ENCODE measurements around the gene CTTN. TPM values are rescaled to one million over a fixed set of nuclear protein-coding genes. Genes with fewer than 3 reads are reported as not detected.

The CTTN gene
- total and polyA plus RNA-seq, 2 of the 8 experiments (the other 6 are each of a cell fraction or from before 2014, with no cell fraction given), result 84.6 to 216 TPM

- H3K23me2 ChIP-seq (ENCODE audit: low read depth, low read length), result no peaks in the 10 kb centered on the region
- no peak overlapping the region for H4K91ac ChIP-seq (replicated peaks; ENCODE audit: insufficient read length, low read length)
- CTCF ChIA-PET (ENCODE audit: partially characterized antibody), result interaction anchor here (0.7 to 0.9 kb wide), 2 partner anchors 11 to 12 kb away, joined by 3 read pairs; no protein-coding TSS in a partner anchor
- peaks cover 0 to 3% (median 0%) of the 10 kb centered on the region in 4 experiments; a peak in 1 of 7 replicates for H3K4me1 ChIP-seq (replicated peaks in 1 of 4; ENCODE audit: control insufficient read depth in 3 of 4, insufficient read depth in 4 of 4, low read length in 3 of 4)
- H3K4ac ChIP-seq (replicated peaks; ENCODE audit: insufficient read length, low read depth, low read length), result no peak overlapping the region
- DNase-seq (ENCODE audit: low read depth in 1 of 2, low spot score in 2 of 2) (no peak), FAIRE-seq (no peak)
- no peaks in the 10 kb centered on the region for H3K27me3 ChIP-seq (replicated peaks in 1 of 4; ENCODE audit: control insufficient read depth in 3 of 4, extremely low read depth in 1 of 4, insufficient read depth in 3 of 4, low read length in 3 of 4)
- H2BK5ac ChIP-seq (ENCODE audit: low read depth, low read length), result no peak overlapping the region
- H2AFZ ChIP-seq (ENCODE audit: low read length), result no peak overlapping the region
- TF ChIP-seq MAX (IDR thresholded peaks at IDR 0.05) (no peak), TAF7 (optimal IDR thresholded peaks at IDR 0.05; ENCODE audit: borderline replicate concordance, low read depth, low read length) (no peak), KDM5A (IDR thresholded peaks at IDR 0.05; ENCODE audit: low read length) (no peak), RXRA (IDR thresholded peaks at IDR 0.05; ENCODE audit: insufficient read depth, low read depth, low read length) (no peak), RAD21 (IDR thresholded peaks at IDR 0.05 in 1 of 2, conservative IDR thresholded peaks at IDR 0.05 in 1 of 2; ENCODE audit: low read depth in 2 of 2, low read length in 2 of 2) (no peak)
- no peak overlapping the region for H3K27ac ChIP-seq (ENCODE audit: low read depth, low read length)
- no peak overlapping the region for H3K9ac ChIP-seq (replicated peaks in 1 of 4; ENCODE audit: extremely low read depth in 1 of 4, low read depth in 3 of 4, low read length in 3 of 4)
- no peaks in the 10 kb centered on the region for H3K9me3 ChIP-seq (ENCODE audit: insufficient read depth in 2 of 2, low read depth in 1 of 2, low read length in 1 of 2)
- no peak overlapping the region for H4K5ac ChIP-seq (ENCODE audit: insufficient read length, low read depth, low read length)
- H3K79me2 ChIP-seq (ENCODE audit: control insufficient read depth in 1 of 2, insufficient read depth in 2 of 2, low read length in 2 of 2), result no peaks in the 10 kb centered on the region
- no peak overlapping the region for H3K4me2 ChIP-seq (ENCODE audit: insufficient read depth in 1 of 2, low read depth in 2 of 2, low read length in 2 of 2)
- H4K20me1 ChIP-seq (replicated peaks in 1 of 2; ENCODE audit: control insufficient read depth in 1 of 2, insufficient read depth in 2 of 2, low read length in 2 of 2), result peaks cover 12 to 32% of the 10 kb centered on the region in 2 experiments
- H2AK5ac ChIP-seq (ENCODE audit: low read depth, low read length), result no peak overlapping the region
- 93% methylated on average over 15 of the region's 15 CpGs; no CpG with 5 or more reads in 1 of the 2 experiments for WGBS, 2 experiments (ENCODE audit: extremely low coverage in 1 of 2, insufficient coverage in 1 of 2, insufficient read length in 1 of 2, insufficient replicate concordance in 2 of 2, low coverage in 1 of 2, low lambda C conversion rate in 2 of 2, missing lambda C conversion rate in 1 of 2)
- no peak overlapping the region for H3K56ac ChIP-seq (replicated peaks; ENCODE audit: insufficient read length, low read depth, low read length)
- no peaks in the 10 kb centered on the region for H3K79me1 ChIP-seq (ENCODE audit: low read depth, low read length)
- no peak overlapping the region for H3K4me3 ChIP-seq (ENCODE audit: extremely low read depth in 1 of 4, insufficient read depth in 2 of 4, low read depth in 3 of 4, low read length in 4 of 4)
- no peak overlapping the region for H3K14ac ChIP-seq (ENCODE audit: insufficient read length)
- no peak overlapping the region for H2BK120ac ChIP-seq (replicated peaks; ENCODE audit: low read depth, low read length)
- H3K23ac ChIP-seq (ENCODE audit: insufficient read length), result no peak overlapping the region
- no peak overlapping the region for H2BK15ac ChIP-seq (ENCODE audit: low read length)
- H2BK20ac ChIP-seq (ENCODE audit: low read length), result no peak overlapping the region
- no peak overlapping the region for H4K8ac ChIP-seq (ENCODE audit: extremely low read depth, insufficient read depth, low read length)
- H3K36me3 ChIP-seq (ENCODE audit: control insufficient read depth in 2 of 4, insufficient read depth in 4 of 4, low read length in 3 of 4), result peaks cover 27 to 87% (median 79%) of the 10 kb centered on the region in 4 experiments
- H3K18ac ChIP-seq (ENCODE audit: extremely low read depth, low read length), result no peak overlapping the region
- no peak overlapping the region for H2BK12ac ChIP-seq (ENCODE audit: low read depth, low read length)
- POLR2A ChIA-PET (ENCODE audit: partially characterized antibody), result interaction anchor here (0.9 to 1.3 kb wide), 2 partner anchors 9 to 16 kb away, joined by 3 read pairs; no protein-coding TSS in a partner anchor
Observed at GRCh38 chr11:70432580-70432979, 34.3 kb downstream of the CTTN start.

Measured in H1 (cell line).